HG02610 (cell line): ENCODE measurements around the gene MRPL32.

Source experiments
- ATAC-seq: cut with Tn5 transposase; IDR thresholded peaks from one replicate; pipeline ENCODE4 v1.9.1; 2021; ENCODE audit warnings: mild to moderate bottlenecking, moderate library complexity; ENCODE audit not compliant: unreplicated experiment

MRPL32 gene

GRCh38 chr7:42925630-42926029 lies 6.5 kb upstream of the MRPL32 start:
- ATAC-seq, result no peak

- ATAC-seq, result no peak
These were observed 6.0 kb upstream of the MRPL32 start for GRCh38 chr7:42926204-42926603.

- no peak for ATAC-seq
These were observed 3.4 kb upstream of the MRPL32 start for GRCh38 chr7:42928754-42929153.

- no peak for ATAC-seq
These were observed 2.7 kb upstream of the MRPL32 start for GRCh38 chr7:42929449-42929848.

- ATAC-seq, result no peak
These were observed 1.3 kb upstream of the MRPL32 start for GRCh38 chr7:42930889-42931288.

GRCh38 chr7:42931447-42931833 lies 736 bp upstream of the MRPL32 start:
- ATAC-seq, result no peak

GRCh38 chr7:42932811-42933591 lies 825 bp downstream of the MRPL32 start:
- no peak for ATAC-seq

GRCh38 chr7:42934291-42934690 lies 2.1 kb downstream of the MRPL32 start:
- no peak for ATAC-seq

GRCh38 chr7:42935861-42936260 lies 3.7 kb downstream of the MRPL32 start:
- no peak for ATAC-seq

GRCh38 chr7:42939457-42940240 lies 7.5 kb downstream of the MRPL32 start:
- no peak for ATAC-seq

GRCh38 chr7:42940985-42941847 lies 9.0 kb downstream of the MRPL32 start:
- no peak for ATAC-seq

- peak; percentile 50 for ATAC-seq
These were observed 13.8 kb downstream of the MRPL32 start for GRCh38 chr7:42945821-42946626.

- ATAC-seq, result no peak
These were observed 14.4 kb downstream of the MRPL32 start for GRCh38 chr7:42946627-42946950.

GRCh38 chr7:42947521-42947920 lies 15.3 kb downstream of the MRPL32 start:
- ATAC-seq, result no peak

GRCh38 chr7:42950417-42950816 lies 18.2 kb downstream of the MRPL32 start:
- no peak for ATAC-seq

GRCh38 chr7:42952328-42952727 lies 20.2 kb downstream of the MRPL32 start:
- no peak for ATAC-seq

- no peak for ATAC-seq
These were observed 21.8 kb downstream of the MRPL32 start for GRCh38 chr7:42953994-42954393.

- ATAC-seq, result no peak
These were observed 23.9 kb downstream of the MRPL32 start for GRCh38 chr7:42956062-42956461.

- no peak for ATAC-seq
These were observed 27.4 kb downstream of the MRPL32 start for GRCh38 chr7:42959549-42959948.

GRCh38 chr7:42960762-42961161 lies 28.6 kb downstream of the MRPL32 start:
- peak; percentile 68 for ATAC-seq

- ATAC-seq, result peak; percentile 21
These were observed 29.0 kb downstream of the MRPL32 start for GRCh38 chr7:42961170-42961569.
